Right lobe of liver (tissue), 4 donors: ENCODE measurements around the gene GAN.

Experiments
- POLR2A ChIP-seq: fragments of 450-650 bp; IDR thresholded peaks from one replicate; pipeline ENCODE4 v1.6.1; 2017; ENCODE audit warnings: antibody characterized with exemption, mild to moderate bottlenecking
- TF ChIP-seq, protein P1 (sequence below), 4 donors: fragments of 200-600 bp in 3 of 4; fragments of 450-650 bp in 1 of 4; IDR thresholded peaks; one replicate each; pipeline versions ENCODE4 v1.5.1 to v1.8.0; 2016 to 2022; ENCODE audit warnings: antibody characterized with exemption in 4 of 4, mild to moderate bottlenecking in 2 of 4
- donor health status: DM: no; HTN: no; CAD: no.
- donor health status: DM: no; HTN: no; CAD: no.
- donor health status: DM: no; HTN: yes; CAD: no.

DNA sequence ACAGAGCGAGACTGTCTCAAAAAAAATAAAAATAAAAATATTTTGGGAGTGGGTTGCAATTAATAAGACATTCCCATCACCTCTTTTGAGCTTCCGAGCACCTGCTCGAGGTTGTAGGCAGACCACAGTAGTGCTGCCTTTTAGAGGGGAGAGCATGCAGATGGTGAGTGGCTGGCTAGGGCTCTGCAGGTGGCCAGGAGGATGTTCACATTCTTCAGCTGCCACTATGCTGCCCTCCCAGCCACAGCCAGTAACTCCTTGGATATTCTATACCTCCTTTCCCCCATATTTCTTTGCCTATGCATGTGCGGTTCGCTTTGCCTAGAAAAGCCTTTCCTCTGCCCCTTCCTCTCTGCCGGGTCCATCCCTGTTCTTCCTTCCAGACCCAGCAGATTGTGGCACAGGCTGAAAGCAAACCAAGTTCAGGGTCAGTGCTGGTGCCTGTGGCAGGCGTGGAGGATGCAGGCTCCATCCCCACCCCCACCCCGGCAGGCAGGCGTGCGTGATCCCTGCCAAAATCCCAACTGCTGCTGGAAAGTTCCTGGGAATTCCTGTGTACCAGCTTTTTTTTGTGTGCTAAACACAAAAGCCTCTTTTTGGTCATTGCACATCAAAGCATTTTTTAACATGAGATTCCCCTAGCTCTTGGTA is 96.0 kb downstream of the GAN start:
- TF ChIP-seq, protein P1, sequence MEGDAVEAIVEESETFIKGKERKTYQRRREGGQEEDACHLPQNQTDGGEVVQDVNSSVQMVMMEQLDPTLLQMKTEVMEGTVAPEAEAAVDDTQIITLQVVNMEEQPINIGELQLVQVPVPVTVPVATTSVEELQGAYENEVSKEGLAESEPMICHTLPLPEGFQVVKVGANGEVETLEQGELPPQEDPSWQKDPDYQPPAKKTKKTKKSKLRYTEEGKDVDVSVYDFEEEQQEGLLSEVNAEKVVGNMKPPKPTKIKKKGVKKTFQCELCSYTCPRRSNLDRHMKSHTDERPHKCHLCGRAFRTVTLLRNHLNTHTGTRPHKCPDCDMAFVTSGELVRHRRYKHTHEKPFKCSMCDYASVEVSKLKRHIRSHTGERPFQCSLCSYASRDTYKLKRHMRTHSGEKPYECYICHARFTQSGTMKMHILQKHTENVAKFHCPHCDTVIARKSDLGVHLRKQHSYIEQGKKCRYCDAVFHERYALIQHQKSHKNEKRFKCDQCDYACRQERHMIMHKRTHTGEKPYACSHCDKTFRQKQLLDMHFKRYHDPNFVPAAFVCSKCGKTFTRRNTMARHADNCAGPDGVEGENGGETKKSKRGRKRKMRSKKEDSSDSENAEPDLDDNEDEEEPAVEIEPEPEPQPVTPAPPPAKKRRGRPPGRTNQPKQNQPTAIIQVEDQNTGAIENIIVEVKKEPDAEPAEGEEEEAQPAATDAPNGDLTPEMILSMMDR (IDR thresholded peaks at IDR 0.05): no peak
- no peak for TF ChIP-seq POLR2A
